HG02763 (cell line): ENCODE measurements around the gene C11orf71.

Experiments
- ATAC-seq: cut with Tn5 transposase; IDR thresholded peaks from one replicate; pipeline ENCODE4 v1.9.1; 2021; ENCODE audit warnings: mild to moderate bottlenecking, moderate library complexity; ENCODE audit not compliant: unreplicated experiment

Gene C11orf71, protein sequence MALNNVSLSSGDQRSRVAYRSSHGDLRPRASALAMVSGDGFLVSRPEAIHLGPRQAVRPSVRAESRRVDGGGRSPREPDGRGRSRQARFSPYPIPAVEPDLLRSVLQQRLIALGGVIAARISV

DNA sequence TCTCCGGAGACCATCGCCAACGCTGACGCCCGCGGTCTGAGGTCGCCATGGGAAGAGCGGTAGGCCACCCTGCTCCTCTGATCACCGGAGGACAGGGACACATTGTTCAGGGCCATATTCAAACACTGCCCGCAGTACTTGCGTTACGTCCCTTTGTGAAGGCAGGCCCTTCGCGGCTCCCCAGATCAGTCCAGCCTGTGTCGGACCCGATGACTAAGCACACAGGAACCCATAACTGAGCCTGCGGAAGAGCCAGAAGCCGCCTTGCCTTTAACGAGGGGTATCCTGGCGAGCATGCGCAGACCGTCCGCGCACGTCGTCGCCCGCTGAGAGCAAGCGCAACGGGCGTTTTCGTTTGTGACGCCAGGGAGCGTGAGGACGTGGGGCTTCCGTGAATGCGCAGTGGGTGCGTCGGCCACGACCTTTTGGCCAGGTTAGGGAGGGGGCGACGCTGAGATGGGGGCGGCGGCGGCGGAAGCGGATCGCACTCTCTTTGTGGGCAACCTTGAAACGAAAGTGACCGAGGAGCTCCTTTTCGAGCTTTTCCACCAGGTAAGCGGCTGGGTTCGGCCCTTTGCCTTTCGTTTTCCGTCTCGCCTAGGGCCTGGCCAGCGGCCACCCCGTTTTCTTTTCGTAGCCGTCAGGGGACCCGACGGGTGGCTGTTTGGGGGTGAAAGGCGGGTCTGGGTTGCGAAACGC, at the start of gene C11orf71, which contains the start of gene RBM7:
C11orf71 (minus strand) TSS at position 296 of the 699 bp plus-strand sequence; CDS start at position 116, 180 bp downstream.
RBM7 (plus strand) TSS at position 451 of the 699 bp plus-strand sequence; CDS start at position 457, 6 bp downstream.
- peak; percentile 94 for ATAC-seq

DNA sequence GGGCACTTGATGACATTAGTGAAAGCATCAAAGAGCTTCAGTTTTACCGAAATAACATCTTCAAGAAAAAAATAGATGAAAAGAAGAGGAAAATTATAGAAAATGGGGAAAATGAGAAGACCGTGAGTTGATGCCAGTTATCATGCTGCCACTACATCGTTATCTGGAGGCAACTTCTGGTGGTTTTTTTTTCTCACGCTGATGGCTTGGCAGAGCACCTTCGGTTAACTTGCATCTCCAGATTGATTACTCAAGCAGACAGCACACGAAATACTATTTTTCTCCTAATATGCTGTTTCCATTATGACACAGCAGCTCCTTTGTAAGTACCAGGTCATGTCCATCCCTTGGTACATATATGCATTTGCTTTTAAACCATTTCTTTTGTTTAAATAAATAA, 49.5 kb upstream of the C11orf71 start:
- no peak for ATAC-seq

DNA sequence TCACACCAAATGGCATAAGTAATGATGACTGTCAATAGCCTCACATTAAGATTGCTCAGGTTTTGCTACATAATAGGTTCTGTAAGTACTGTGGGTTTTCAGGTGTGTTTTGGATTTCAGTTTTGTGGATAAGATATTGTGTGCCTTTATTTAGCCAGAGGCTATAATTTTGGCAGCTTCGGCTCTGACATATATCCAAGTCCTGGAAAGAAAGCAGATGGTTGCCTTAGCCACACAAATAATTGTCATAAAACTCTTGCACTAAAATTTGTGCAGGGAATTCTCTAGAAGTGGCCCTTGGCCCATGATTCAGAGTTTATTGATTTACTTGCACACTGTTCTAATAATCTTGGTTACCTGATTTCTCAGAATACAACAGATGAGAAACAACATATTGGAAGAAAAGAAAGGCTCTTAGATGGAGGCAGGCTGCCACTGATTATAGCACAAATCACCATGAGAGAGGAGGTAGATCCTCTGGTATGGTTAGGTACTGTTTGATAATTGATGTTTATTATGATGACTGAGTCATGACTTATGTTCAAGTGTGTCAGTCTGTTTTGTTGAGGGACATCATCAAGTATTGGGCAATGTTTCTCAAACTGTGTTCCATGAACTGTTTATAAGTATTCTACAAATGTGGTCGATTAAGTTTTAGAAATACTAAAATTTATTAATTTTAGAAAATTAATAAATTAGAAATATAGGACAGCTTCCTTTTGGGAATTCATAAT, 48.6 kb upstream of the C11orf71 start:
- no peak for ATAC-seq

DNA sequence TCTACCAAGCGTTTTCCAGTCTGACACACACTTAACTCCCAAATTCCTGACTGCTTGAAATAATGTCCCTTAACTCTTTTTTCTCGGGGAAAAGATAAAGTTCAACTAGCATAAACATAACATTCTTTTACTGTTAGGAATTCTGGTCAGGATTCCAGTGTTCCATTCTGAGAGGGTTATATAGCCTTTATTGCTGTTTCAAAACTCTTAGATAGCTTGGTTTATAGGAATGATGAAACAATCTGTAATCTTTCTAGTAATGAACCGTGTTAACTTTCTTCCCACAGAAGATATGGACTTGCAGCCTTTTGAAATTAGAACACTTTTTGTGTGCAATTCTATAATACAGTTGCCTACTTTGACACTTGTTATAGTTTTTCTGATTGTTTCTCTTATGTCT, 47.6 kb upstream of the C11orf71 start:
- no peak for ATAC-seq

DNA sequence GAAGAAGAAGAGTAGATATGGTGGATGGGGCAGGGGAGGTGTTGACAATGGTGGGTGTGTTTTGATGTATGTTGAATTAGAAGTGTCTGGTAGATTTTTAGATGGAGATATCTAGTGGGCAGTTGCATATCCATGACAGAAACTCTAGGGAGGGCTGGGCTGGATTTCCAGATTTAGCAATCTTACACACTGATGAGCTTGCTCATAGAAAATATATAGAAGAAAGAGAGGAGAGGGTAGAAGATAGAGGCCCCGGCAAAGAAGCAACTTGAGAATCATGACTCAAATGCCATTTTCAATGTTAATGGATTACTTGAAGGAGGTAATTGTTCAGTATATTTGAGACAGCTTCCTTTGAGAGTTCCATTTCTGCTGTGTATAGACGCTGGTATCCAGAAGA, 47.1 kb upstream of the C11orf71 start:
- no peak for ATAC-seq

DNA sequence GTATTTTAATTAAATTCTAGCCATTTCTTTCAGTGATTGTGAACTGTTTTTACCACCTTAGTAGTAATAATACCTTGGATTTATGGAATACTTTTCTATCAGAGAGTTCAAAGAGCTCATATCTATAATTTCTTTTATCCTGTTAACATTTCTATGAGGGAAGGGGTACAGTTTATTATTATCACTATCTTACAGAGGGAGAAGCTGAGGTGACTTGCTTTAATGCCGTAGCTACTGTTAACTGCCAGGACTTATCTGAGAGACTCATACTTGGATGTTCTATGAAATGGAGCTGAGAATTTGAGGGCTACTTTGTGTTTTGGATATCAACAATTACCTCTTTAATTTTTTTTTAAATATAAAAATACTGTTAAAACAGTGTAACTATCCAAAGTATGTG, 42.2 kb upstream of the C11orf71 start:
- ATAC-seq, result no peak

DNA sequence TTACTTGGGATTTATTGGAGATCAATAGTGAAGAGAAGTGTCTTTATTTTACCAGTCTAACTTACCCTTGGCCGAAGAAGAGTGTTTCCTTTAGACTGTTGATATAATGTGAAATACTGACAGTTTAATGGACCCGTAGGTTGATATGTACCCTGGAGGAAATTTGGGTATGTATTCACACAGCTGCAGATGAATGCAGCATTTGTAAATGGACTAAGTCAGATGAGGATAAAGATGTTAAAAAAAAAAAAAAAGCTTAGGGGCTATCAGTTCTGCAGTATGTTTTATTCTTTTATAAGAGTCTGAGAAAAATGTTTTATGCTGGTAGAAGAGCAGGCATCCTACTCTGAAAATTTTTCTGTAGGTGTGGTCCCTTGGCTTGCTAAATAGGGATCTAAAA, 41.6 kb upstream of the C11orf71 start:
- ATAC-seq, result no peak

DNA sequence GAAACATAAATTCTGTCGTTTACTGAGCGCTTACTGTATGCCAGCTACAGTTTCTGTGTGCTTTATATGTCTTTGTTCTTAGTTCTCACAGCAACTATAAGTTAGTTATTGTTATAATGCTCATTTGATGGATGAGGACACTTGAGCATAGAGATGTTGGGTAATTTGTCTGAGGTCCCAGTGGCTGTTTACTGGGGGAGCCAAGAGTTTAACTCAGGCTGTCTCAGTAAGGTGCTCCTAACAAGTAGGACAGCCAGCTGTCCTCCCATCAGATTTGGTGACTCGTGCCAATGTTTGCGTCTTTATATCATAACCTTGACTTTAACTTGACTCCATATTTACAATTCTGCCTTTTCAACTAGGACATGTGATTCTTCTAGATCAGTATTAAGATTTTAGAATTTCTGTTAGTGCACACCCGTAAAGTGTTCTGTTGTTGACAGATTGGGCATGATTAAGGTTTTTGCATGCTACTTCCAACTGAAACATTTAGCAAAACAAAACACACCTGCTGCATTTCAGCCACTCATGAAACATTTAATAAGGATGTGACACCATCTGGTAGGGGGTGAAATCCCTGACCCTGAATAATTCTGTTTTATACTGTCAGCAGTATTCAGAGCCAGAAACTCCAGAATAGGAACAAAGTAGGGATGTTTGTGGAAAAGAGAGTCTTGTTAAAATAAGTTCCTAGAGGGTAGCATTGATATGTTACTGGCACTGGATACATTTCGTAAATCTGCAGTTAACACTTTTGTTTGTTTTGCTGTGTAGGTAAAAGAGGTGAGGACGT, 40.9 kb upstream of the C11orf71 start:
- no peak for ATAC-seq

DNA sequence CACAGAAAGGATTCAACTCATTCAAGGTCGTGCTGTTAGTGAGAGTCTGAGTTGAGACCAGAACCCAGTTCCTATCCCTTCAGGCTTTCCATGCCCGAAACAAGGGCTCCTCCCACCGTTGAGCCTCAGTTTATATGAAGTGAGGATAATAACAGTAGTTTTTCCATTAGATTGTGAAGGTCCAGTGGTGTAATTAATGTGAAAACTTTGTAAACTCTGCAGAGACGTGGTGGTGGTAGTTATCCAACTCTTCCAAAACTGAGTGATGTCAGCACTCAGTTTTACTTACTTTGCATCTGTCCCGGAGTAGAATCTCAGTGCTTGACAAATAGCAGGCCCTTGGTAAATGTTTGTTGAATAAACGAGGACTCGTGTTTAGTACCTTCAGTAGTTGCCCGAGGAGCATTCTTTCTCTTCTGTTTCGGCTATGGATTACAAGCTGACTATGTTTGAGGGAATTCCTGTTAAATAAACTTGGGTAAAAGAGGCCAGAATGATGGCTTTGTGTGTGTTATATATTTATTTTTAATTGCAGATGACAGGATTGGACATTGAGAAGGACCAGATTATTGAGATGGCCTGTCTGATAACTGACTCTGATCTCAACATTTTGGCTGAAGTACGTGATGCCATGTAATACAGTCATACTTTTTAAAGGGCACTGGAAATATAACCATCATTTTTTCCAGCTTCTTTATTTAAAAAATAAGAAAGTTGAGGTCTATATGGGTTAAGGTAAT, 40.0 kb upstream of the C11orf71 start:
- ATAC-seq, result no peak

DNA sequence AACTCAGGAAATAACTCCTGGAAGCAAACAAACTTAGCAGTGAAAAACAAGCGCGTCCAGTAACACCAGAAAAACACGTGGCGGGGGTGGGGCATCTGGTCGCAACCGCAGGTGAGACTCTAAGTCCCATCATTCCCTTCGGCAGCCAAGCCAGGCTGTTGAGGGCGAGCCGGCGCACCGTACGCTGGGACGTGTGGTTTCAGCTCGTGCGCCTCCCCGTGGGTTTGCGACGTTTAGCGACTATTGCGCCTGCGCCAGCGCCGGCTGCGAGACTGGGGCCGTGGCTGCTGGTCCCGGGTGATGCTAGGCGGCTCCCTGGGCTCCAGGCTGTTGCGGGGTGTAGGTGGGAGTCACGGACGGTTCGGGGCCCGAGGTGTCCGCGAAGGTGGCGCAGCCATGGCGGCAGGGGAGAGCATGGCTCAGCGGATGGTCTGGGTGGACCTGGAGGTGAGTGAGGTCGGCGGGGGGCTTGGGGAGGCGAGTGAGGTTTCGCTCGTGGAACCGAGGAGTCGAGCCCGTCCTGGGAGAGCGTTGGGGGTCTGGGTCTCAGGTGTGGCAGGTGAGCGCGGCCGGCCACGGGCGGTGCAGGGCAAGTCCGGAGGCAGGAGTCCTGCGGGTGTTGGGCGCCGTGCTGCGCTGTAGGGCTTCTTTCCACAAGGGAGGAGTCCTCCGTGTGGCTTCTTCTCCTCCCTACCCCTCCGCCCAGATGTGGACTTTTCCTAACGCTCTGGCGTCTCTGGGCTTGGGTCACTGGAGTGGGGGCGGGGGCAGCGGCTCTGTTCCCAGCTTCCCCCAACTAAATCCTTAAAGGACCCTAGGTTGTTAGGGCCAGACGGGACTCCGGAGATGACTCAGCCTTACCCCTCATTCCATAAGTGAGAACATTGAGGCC, 39.2 kb upstream of the C11orf71 start, which contains the start of gene REXO2:
REXO2 (plus strand) TSS at position 239 of the 892 bp plus-strand sequence; CDS start at position 301, 62 bp downstream.
- ATAC-seq, result peak; percentile 99

DNA sequence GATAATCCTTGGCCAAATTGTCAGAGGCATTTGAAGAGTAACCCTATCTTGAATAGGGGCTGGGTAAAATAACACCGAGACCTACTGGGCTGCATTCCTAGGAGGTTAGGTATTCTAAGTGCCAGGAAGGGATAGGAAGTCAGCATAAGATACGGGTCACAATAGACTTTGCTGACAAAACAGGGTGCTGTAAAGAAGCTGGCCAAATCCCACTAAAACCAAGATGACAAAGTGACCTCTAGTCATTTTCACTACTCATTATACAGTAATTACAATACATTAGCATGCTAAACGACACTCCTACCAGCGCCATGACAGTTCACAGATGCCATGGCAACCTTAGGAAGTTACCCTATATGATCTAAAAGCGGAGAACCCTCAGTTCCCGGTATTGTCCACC, 38.0 kb upstream of the C11orf71 start:
- ATAC-seq, result no peak

DNA sequence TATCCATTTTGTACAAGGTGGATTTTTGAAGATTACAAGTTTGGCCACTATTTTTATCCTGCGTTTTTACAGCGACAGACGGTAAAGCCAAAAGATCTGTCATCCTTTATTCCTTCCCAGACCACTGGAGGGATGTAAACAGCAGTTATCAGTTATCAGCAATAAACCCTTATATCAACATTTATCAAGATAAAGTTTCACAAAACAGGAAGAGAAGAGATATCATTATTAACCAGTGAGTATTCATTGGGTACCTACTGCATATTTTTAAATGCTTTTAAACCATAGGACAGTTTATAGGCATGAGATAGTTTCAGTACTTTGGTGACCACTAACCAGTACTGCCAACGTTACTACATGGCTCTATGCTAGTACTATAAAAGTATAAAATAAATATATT, 33.1 kb upstream of the C11orf71 start:
- ATAC-seq, result no peak

DNA sequence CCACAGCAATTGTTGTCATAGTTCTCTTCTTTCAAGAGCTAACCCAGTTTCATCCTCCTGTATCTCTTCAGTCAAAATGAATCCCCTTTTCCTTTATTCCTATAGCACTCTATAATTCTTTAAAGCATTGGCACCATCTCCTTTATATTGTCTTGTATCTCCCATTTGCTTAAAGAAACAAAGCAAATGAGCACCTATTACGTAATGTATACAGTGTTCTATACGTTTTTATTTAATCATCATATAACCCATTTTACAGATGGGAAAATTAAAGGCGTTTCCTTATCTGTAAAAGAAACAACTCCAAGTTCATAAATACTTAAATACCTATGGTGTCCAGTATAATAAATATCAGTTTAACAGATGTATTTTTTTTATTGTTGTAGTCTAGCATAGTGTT, 32.6 kb upstream of the C11orf71 start:
- no peak for ATAC-seq

DNA sequence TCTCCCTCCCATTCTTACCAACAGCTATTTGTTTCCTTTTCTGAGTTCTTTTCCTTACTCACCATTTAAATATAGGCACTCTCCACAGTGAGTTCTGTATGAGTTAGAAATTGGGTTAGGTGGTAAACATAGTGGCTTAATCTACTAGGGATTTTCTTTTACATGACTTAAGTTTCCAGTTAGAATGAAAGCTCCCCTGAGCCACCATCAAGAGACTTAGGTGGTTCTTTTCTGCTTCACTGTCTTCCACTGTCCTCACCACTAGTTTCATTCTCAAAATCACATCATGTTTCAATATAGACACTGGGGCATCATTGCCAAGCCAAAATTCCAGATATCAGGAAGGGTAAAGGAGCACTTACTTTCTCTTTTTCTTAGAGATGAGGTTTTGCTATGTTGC, 30.0 kb upstream of the C11orf71 start:
- no peak for ATAC-seq

DNA sequence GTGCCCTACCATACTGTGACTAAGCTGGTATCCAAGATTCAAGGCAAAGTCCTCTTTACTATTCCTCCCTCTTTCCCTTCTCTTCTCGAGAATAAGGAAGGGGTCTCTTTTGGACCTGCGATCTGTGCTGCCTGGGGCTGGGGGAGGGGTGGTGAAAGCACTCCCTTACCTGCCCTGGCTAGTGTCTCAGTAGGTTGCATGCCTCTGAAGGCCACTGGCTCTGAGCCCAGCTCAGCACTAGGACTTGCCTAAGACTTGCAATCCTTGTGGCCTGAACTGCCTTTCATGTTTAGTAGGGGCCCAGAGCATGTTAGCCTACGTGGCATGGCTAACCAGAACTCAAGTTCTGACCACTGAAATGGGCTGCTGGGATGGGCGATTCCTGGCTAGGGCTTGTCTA, 26.0 kb upstream of the C11orf71 start:
- no peak for ATAC-seq

DNA sequence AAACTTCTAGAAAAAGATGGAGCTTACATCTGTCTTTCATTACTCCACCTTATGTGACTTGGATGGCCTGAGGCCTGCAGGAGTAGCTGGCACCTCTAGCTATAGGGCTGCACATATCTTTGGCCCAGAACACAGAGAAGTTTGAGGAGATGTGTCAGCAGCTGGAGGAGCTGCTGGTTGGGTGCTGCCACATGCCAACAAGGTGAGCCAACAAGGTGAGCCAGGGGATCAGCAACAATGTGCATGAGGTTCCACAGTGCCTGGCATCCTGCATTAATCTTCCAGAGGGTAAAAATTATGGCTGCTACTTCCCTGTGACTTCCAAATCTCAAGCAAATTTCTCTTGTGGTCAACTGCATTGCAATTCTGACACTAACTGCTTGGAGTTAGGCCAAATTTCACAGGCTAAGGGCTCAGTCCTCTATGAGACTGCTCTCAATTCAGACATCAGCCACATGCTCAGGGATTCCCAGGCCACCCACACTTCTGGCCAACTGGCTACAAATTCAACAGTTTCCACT, 16.2 kb upstream of the C11orf71 start:
- no peak for ATAC-seq

DNA sequence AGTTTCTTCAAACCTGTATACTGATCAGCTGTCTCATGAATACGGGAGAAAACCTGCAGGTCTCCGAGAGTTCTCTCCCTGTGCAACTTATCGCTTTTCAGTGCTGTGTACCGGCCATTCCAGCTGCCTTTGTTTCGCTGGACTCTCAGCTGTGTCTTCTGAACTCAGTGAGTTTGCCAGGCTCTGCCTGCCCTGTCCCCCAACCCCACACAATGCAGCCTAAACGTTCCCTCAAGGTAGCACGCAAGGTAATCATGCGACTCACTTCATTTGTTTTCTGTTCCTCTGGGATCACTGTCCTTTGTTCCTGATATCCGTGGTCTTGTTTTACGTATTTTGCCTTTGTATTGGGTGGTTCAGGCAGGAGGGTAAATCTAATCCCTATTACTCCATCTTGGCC, 13.6 kb upstream of the C11orf71 start:
- ATAC-seq, result no peak

DNA sequence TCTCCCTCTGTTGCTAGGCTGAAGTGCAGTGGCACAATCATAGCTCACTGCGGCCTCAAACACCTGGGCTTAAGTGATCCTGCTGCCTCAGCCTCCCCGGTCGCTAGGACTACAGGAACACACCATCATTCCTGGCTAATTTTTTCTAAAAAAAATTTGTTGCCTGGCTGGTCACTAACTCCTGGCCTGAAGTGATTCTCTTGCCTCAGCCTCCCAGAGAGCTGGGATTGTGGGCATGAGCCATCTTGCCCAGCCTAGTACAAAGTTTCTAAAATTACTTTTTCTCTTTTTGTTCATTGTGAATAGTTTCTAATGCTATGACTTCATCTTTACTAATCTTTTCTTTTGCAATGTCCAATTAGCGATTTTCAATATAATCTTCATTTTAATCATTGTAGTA, 12.6 kb upstream of the C11orf71 start:
- no peak for ATAC-seq

DNA sequence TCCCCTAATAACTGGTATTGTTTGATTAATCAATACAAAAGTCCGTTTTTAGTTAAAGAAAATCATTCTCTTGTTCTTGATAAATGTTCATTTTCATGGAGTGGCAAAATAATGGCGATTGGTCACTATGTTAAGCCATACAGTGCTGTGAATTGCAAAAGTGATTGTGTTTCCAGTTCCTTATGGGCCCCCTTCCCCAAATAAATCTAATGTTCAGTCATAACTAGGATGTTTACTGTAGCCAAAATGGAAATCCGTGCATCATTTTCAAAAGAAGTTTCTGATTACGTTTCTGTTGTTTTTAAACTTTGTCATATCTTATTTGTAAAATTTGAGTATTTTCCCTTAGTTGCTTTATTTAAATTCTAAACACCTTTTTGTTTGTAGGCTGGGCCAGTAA, 1.0 kb upstream of the C11orf71 start:
- no peak for ATAC-seq
